Panc1 (cell line): ENCODE measurements around the gene DENND11.

Source experiments
- POLR2AphosphoS5 ChIP-seq: IDR thresholded peaks from 2 replicates; pipeline ENCODE4 v1.6.1; 2012; ENCODE audit warnings: mild to moderate bottlenecking, low read depth, low read length, moderate library complexity
- SIN3A ChIP-seq: IDR thresholded peaks from 2 replicates; pipeline ENCODE4 v1.6.1; 2012; ENCODE audit warnings: low read depth, mild to moderate bottlenecking, low read length, moderate library complexity, borderline replicate concordance; ENCODE audit not compliant: insufficient read depth
- TCF7L2 ChIP-seq: IDR thresholded peaks from 2 replicates; pipeline ENCODE4 v1.6.1; 2011; ENCODE audit warnings: mild to moderate bottlenecking, low read depth, low read length, inconsistent platforms
- TF ChIP-seq, protein P1 (sequence below): fragments of 450-650 bp; IDR thresholded peaks from 2 replicates; pipeline ENCODE4 v1.5.1; 2017; ENCODE audit warnings: mild to moderate bottlenecking
- TF ChIP-seq, protein P2 (sequence below), 2 experiments: IDR thresholded peaks; 2 replicates each; pipeline ENCODE4 v1.6.1; 2011 to 2012; ENCODE audit warnings: low read depth in 2 of 2, control low read depth in 1 of 2, low read length in 1 of 2, mild to moderate bottlenecking in 1 of 2, moderate library complexity in 1 of 2; ENCODE audit not compliant: insufficient read depth in 1 of 2

DNA sequence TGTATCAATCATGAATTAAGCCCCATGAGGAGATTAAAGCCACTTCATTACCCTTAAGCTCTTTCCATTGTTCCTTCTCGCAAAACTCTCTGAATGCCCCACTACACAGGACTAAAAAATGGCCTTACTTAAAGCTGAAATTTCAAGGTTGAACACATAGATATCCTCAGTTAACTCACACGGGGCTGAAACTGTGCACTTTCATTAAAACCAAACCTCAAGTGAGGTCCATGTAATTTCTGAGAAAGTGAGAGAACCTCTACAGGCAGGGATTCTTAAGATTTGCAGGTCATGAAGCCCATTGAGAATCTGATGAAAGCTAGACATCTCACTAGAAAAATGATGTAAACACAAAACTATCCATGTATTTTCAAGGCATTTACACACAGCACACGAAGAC is 15.9 kb downstream of the DENND11 start:
- TF ChIP-seq, protein P1, sequence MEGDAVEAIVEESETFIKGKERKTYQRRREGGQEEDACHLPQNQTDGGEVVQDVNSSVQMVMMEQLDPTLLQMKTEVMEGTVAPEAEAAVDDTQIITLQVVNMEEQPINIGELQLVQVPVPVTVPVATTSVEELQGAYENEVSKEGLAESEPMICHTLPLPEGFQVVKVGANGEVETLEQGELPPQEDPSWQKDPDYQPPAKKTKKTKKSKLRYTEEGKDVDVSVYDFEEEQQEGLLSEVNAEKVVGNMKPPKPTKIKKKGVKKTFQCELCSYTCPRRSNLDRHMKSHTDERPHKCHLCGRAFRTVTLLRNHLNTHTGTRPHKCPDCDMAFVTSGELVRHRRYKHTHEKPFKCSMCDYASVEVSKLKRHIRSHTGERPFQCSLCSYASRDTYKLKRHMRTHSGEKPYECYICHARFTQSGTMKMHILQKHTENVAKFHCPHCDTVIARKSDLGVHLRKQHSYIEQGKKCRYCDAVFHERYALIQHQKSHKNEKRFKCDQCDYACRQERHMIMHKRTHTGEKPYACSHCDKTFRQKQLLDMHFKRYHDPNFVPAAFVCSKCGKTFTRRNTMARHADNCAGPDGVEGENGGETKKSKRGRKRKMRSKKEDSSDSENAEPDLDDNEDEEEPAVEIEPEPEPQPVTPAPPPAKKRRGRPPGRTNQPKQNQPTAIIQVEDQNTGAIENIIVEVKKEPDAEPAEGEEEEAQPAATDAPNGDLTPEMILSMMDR, result no peak
- TF ChIP-seq, protein P2, sequence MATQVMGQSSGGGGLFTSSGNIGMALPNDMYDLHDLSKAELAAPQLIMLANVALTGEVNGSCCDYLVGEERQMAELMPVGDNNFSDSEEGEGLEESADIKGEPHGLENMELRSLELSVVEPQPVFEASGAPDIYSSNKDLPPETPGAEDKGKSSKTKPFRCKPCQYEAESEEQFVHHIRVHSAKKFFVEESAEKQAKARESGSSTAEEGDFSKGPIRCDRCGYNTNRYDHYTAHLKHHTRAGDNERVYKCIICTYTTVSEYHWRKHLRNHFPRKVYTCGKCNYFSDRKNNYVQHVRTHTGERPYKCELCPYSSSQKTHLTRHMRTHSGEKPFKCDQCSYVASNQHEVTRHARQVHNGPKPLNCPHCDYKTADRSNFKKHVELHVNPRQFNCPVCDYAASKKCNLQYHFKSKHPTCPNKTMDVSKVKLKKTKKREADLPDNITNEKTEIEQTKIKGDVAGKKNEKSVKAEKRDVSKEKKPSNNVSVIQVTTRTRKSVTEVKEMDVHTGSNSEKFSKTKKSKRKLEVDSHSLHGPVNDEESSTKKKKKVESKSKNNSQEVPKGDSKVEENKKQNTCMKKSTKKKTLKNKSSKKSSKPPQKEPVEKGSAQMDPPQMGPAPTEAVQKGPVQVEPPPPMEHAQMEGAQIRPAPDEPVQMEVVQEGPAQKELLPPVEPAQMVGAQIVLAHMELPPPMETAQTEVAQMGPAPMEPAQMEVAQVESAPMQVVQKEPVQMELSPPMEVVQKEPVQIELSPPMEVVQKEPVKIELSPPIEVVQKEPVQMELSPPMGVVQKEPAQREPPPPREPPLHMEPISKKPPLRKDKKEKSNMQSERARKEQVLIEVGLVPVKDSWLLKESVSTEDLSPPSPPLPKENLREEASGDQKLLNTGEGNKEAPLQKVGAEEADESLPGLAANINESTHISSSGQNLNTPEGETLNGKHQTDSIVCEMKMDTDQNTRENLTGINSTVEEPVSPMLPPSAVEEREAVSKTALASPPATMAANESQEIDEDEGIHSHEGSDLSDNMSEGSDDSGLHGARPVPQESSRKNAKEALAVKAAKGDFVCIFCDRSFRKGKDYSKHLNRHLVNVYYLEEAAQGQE (IDR thresholded peaks at IDR 0.05; ENCODE audit: insufficient read depth in 1 of 2, low read depth in 2 of 2, low read length in 1 of 2), result no peak
- no peak for TF ChIP-seq TCF7L2
- TF ChIP-seq SIN3A, result no peak
- no peak for TF ChIP-seq POLR2AphosphoS5
